GM21526 (cell line): ENCODE measurements around the gene TIMELESS.
A peak's percentile ranks its signal among the peaks of the same experiment; 100 is the strongest.
"Not testable (repeated sequence)": the region's sequence is repeated elsewhere in the genome, so short reads cannot be mapped to it uniquely, and the experiment has no call there.

Source experiments
- ATAC-seq: cut with Tn5 transposase; IDR thresholded peaks from one replicate; pipeline ENCODE4 v1.9.1; 2021; ENCODE audit warnings: moderate library complexity; ENCODE audit not compliant: unreplicated experiment, low FRiP score

TIMELESS gene

GRCh38 chr12:56448860-56449621, at the start of gene TIMELESS:
Gene TIMELESS (minus strand): TSS chr12:56449426. CDS start chr12:56434170, 15,256 bp downstream.
- peak; percentile 84 for ATAC-seq

GRCh38 chr12:56498126-56498902, 49.1 kb upstream of the TIMELESS start:
- ATAC-seq, result not testable (repeated sequence)

GRCh38 chr12:56496704-56497103, 47.5 kb upstream of the TIMELESS start:
- not testable (repeated sequence) for ATAC-seq

- not testable (repeated sequence) for ATAC-seq
These were observed 45.3 kb upstream of the TIMELESS start for GRCh38 chr12:56494481-56494880.

GRCh38 chr12:56494106-56494415, 44.8 kb upstream of the TIMELESS start:
- ATAC-seq, result not testable (repeated sequence)

- not testable (repeated sequence) for ATAC-seq
These were observed 44.3 kb upstream of the TIMELESS start for GRCh38 chr12:56493409-56494105.

GRCh38 chr12:56490360-56490759, 41.1 kb upstream of the TIMELESS start:
- no peak for ATAC-seq

GRCh38 chr12:56488041-56488955, 39.1 kb upstream of the TIMELESS start, which contains the start of gene GLS2:
Gene GLS2 (minus strand): TSS chr12:56488161. CDS start chr12:56488118, 43 bp downstream.
- peak; percentile 73 for ATAC-seq

- ATAC-seq, result peak; percentile 25
These were observed 38.3 kb upstream of the TIMELESS start for GRCh38 chr12:56487448-56488040.

- ATAC-seq, result no peak
These were observed 37.5 kb upstream of the TIMELESS start for GRCh38 chr12:56486694-56487093.

- no peak for ATAC-seq
These were observed 35.3 kb upstream of the TIMELESS start for GRCh38 chr12:56484566-56484965.

- no peak for ATAC-seq
These were observed 30.4 kb upstream of the TIMELESS start for GRCh38 chr12:56479625-56480024.

GRCh38 chr12:56477521-56478225, 28.4 kb upstream of the TIMELESS start:
- ATAC-seq, result no peak

GRCh38 chr12:56476972-56477432, 27.8 kb upstream of the TIMELESS start:
- ATAC-seq, result no peak

- no peak for ATAC-seq
These were observed 26.9 kb upstream of the TIMELESS start for GRCh38 chr12:56476143-56476542.

GRCh38 chr12:56474389-56474788, 25.2 kb upstream of the TIMELESS start:
- no peak for ATAC-seq

GRCh38 chr12:56469007-56469930, 20.0 kb upstream of the TIMELESS start:
- no peak for ATAC-seq
